Esophagus muscularis mucosa (tissue), 4 donors: ENCODE data around the gene PPP2R5C.

Experiments used
- EP300 ChIP-seq: sonication (generic); formaldehyde crosslinking; IDR thresholded peaks from one replicate; pipeline ENCODE4 v1.6.1; 2017; ENCODE audit warnings: antibody characterized with exemption
- POLR2A ChIP-seq: fragments of 450-650 bp; IDR thresholded peaks from one replicate; pipeline ENCODE4 v1.6.1; 2017; ENCODE audit warnings: antibody characterized with exemption, moderate library complexity, mild to moderate bottlenecking, low read depth
- POLR2AphosphoS5 ChIP-seq, 2 donors: sonication (generic); formaldehyde crosslinking; IDR thresholded peaks; one replicate each; pipeline ENCODE4 v1.6.1; 2017; ENCODE audit warnings: antibody characterized with exemption in 2 of 2
- TF ChIP-seq, protein P1 (sequence below), 3 experiments: fragments of 200-600 bp in 2 of 3; fragments of 450-650 bp in 1 of 3; sonication (generic) in 2 of 3; IDR thresholded peaks; one replicate each; pipeline ENCODE4 v1.5.1; 2017 to 2019; ENCODE audit warnings: antibody characterized with exemption in 3 of 3, mild to moderate bottlenecking in 2 of 3, moderate library complexity in 1 of 3

DNA sequence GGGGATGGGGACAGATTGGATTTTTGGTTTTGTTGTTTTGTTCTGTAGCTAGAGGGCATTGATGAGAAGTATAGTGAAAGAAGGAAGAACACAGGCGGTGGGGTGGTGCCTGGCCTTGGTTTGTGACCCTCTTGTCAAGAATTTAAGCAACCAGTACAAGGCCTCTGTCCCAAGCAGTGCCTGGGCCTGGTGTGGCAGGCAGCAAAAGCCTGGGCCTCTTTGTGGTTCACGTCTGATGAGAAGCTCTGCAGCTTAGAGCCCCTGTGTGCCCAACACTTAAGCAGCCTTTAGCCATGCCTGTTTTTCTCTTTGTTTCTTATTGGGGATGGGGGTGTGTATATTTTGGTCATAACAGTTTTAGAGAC lies 98.0 kb downstream of the PPP2R5C start:
- TF ChIP-seq, protein P1, sequence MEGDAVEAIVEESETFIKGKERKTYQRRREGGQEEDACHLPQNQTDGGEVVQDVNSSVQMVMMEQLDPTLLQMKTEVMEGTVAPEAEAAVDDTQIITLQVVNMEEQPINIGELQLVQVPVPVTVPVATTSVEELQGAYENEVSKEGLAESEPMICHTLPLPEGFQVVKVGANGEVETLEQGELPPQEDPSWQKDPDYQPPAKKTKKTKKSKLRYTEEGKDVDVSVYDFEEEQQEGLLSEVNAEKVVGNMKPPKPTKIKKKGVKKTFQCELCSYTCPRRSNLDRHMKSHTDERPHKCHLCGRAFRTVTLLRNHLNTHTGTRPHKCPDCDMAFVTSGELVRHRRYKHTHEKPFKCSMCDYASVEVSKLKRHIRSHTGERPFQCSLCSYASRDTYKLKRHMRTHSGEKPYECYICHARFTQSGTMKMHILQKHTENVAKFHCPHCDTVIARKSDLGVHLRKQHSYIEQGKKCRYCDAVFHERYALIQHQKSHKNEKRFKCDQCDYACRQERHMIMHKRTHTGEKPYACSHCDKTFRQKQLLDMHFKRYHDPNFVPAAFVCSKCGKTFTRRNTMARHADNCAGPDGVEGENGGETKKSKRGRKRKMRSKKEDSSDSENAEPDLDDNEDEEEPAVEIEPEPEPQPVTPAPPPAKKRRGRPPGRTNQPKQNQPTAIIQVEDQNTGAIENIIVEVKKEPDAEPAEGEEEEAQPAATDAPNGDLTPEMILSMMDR (IDR thresholded peaks at IDR 0.05): no peak
- TF ChIP-seq POLR2A (no peak), EP300 (no peak), POLR2AphosphoS5 (IDR thresholded peaks at IDR 0.05) (no peak)
